Nephron (organoid): ENCODE results near the gene PPM1B.

Source experiments
- H3K27ac Mint-ChIP-seq, 3 experiments: 2 replicates each; pipeline ENCODE4 v1.8.0; 2020; ENCODE audit warnings: mixed read lengths in 3 of 3, mild to moderate bottlenecking in 2 of 3, moderate library complexity in 1 of 3
- H3K27me3 Mint-ChIP-seq: 2 replicates; pipeline ENCODE4 v1.8.0; 2021; ENCODE audit warnings: low read depth, mild to moderate bottlenecking, moderate library complexity, mixed read lengths
- H3K36me3 Mint-ChIP-seq: 2 replicates; pipeline ENCODE4 v1.8.0; 2020; ENCODE audit warnings: low read depth, mixed read lengths
- H3K4me1 Mint-ChIP-seq: 2 replicates; pipeline ENCODE4 v1.8.0; 2020; ENCODE audit warnings: mixed read lengths
- H3K4me3 Mint-ChIP-seq, 3 experiments: 2 replicates each; pipeline ENCODE4 v1.8.0; 2020; ENCODE audit warnings: mild to moderate bottlenecking in 3 of 3, mixed read lengths in 3 of 3, moderate library complexity in 2 of 3
- H3K9me3 Mint-ChIP-seq: 2 replicates; pipeline ENCODE4 v1.8.0; 2020; ENCODE audit warnings: mixed read lengths
- TF ChIP-seq, protein P1 (sequence below), 3 experiments: fragments of 200-600 bp; sonication (generic); IDR thresholded peaks; one replicate each; pipeline ENCODE4 v1.5.0; 2021; ENCODE audit warnings: antibody characterized with exemption in 3 of 3; ENCODE audit not compliant: unreplicated experiment in 3 of 3

Gene PPM1B

DNA sequence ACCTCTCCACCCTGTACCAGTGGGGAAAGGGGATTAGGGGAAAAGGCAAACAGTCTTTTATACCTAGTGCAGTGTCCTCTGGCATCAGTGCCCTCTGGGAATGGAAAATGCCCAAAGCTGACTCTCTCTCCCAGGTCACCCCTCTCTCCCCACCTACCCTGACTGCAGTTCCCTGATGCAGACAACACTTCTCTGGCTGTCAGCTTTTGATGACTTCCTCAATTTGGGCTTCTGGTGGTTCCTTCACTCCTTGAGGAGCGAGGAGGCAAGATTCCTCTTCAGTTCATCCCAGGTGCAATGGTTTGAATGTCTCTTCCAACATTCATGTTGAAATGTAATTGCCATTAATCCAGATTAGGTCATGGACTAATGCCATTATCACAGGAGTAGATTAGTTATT is 19.7 kb upstream of the PPM1B start:
- Mint-ChIP-seq H3K4me3 (no peak overlapping the region), H3K27me3 (no peaks in the 10 kb centered on the region), H3K4me1 (no peaks in the 10 kb centered on the region), H3K36me3 (no peaks in the 10 kb centered on the region), H3K9me3 (no peaks in the 10 kb centered on the region), H3K27ac (no peak overlapping the region)
- TF ChIP-seq, protein P1, sequence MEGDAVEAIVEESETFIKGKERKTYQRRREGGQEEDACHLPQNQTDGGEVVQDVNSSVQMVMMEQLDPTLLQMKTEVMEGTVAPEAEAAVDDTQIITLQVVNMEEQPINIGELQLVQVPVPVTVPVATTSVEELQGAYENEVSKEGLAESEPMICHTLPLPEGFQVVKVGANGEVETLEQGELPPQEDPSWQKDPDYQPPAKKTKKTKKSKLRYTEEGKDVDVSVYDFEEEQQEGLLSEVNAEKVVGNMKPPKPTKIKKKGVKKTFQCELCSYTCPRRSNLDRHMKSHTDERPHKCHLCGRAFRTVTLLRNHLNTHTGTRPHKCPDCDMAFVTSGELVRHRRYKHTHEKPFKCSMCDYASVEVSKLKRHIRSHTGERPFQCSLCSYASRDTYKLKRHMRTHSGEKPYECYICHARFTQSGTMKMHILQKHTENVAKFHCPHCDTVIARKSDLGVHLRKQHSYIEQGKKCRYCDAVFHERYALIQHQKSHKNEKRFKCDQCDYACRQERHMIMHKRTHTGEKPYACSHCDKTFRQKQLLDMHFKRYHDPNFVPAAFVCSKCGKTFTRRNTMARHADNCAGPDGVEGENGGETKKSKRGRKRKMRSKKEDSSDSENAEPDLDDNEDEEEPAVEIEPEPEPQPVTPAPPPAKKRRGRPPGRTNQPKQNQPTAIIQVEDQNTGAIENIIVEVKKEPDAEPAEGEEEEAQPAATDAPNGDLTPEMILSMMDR (IDR thresholded peaks at IDR 0.05; ENCODE audit: unreplicated experiment in 3 of 3): no peak

DNA sequence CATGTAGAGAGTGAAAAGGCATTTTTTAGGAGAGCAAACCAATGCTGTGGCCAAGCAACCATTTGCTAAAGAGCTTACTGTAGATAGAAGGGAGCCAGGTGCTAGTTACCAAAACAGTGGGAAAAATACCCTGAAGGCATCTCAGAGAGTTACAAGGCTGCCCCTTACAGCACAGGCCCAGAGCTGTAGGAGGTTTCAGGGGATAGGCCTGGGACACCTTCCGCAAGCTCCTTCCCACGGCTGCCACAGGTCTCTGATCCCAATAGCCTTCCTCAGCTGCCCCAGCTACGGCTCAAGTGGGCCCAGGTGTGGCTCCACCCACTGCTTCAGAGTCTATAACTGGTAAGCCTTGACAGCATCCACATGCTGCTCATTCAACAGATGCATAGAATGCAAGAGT is 18.2 kb upstream of the PPM1B start:
- Mint-ChIP-seq H3K4me3 (no peak overlapping the region), H3K4me1 (no peaks in the 10 kb centered on the region), H3K9me3 (no peaks in the 10 kb centered on the region), H3K27ac (no peak overlapping the region), H3K36me3 (no peaks in the 10 kb centered on the region), H3K27me3 (no peaks in the 10 kb centered on the region)
- TF ChIP-seq, protein P1 (IDR thresholded peaks at IDR 0.05; ENCODE audit: unreplicated experiment in 3 of 3): no peak

DNA sequence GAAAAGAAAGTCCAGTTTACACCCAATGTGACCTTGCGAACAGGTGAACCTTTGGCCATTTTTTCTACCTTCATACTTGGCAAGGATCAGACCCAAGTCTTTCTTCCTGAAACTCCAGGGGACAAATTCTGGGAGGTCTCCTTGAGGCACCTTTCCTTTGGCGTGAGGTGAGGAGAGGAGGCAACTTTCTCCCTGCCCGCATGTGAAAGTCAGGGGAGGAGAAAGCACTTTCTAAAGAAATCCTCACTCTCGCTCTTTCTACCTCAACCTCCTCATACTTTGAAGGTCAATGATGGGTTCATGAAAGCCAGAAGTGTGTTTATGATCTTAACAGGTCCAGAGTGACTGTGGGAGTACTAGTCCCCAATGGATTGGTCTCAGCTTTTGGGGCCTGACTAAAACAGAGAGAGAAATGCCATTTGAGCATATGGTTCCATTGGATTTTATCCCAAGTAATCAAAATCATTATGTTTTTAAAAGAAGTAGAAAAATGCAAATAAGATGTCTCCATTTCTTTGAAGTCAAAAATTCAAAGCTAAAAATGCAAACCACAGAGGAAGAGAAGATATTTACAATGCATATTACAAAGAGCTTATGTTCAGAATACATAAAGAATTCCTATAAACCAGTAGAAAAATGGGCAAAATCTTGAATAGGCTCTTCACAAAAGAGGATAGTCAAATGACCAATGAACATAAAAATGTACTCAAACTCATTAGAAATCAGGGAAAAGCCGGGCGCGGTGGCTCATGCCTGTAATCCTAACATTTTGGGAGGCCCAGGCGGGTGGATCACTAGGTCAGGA is 15.6 kb upstream of the PPM1B start:
- Mint-ChIP-seq H3K4me3 (no peak overlapping the region), H3K9me3 (no peaks in the 10 kb centered on the region), H3K4me1 (peaks cover 6% of the 10 kb centered on the region), H3K27ac (no peak overlapping the region), H3K36me3 (no peaks in the 10 kb centered on the region), H3K27me3 (no peaks in the 10 kb centered on the region)
- TF ChIP-seq, protein P1 (IDR thresholded peaks at IDR 0.05; ENCODE audit: unreplicated experiment in 3 of 3): no peak

DNA sequence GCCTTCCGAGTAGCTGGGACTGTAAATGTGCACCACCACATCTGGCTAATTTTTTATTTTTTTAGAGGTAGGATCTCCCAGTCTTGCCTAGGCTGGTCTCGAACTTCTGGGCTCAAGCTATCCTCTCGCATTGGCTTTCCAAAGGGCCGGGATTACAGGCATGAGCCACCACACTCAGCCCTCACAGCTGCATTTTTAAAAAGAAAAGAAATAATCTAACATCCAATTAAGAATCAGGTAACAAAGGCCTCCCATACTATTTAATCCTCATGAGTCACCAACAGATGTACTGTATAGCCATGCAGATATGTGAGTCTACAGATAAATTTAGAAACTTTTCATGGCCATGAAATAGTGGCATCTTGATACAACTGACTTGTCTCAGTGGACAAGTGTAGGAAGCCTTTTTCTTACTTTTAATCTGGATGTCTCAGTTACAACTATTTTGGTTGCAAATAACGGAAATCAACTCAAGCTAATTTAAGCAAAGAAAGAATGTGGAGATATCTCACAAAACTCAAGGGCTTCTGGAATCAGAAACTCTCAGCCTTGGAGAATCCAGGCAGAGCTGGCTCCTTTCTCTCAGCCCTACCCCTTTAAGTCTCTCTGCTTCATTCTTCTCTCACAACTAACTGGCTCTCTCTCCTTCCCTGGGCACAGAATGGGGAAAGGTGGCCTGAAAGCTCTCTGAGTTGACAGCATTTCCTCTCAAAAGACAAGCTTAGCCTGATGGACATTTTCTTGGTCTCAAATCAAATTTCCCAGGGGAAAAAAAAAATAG is 12.8 kb upstream of the PPM1B start:
- TF ChIP-seq, protein P1 (IDR thresholded peaks at IDR 0.05; ENCODE audit: unreplicated experiment in 3 of 3): no peak
- Mint-ChIP-seq H3K27me3 (no peaks in the 10 kb centered on the region), H3K4me3 (no peak overlapping the region), H3K4me1 (peaks cover 6% of the 10 kb centered on the region), H3K36me3 (no peaks in the 10 kb centered on the region), H3K9me3 (peaks cover 2% of the 10 kb centered on the region), H3K27ac (no peak overlapping the region)

DNA sequence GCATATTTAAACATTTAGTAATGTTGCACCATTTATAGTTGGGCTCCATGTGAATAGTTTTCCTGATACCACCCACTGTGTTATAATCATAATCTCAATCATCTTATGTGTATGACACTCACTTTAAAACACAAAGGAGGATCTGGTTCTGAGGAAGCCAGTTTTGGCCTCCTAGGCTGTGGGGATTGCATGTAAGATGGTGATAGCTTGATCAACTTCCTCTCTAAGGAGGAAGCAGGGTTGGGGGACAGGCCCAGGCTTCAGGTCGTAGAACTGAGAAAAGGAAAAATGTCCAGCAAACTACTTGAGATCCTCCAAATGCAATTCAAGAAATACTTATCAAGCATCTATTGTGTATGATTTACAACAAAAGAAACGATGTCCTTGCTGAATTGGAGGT is 4.9 kb upstream of the PPM1B start:
- Mint-ChIP-seq H3K27ac (no peak overlapping the region), H3K9me3 (peaks cover 12% of the 10 kb centered on the region), H3K36me3 (peaks cover 5% of the 10 kb centered on the region), H3K27me3 (no peaks in the 10 kb centered on the region), H3K4me3 (no peak overlapping the region), H3K4me1 (no peaks in the 10 kb centered on the region)
- TF ChIP-seq, protein P1 (IDR thresholded peaks at IDR 0.05; ENCODE audit: unreplicated experiment in 3 of 3): no peak
